Myocyte (in vitro differentiated cells): ENCODE measurements around the gene DMBX1. TPM values are rescaled to one million over a fixed set of nuclear protein-coding genes. Genes with fewer than 3 reads are reported as not detected.

Source experiments
- DNase-seq: peaks from one replicate; pipeline ENCODE4 v3.0.0-alpha.2; 2012; ENCODE audit warnings: low read depth
- total RNA-seq: library from RNA; depleted of rRNA; stranded (reverse); fragments of >200 nt; gene quantifications from 2 replicates; pipeline ENCODE4 v1.2.3, GENCODE V29; 2014

The DMBX1 gene
- total RNA-seq, 1 donor from 2014 or later = not detected

- no peak for DNase-seq
Measured at GRCh38 chr1:46525253-46525983, 35.8 kb downstream of the DMBX1 start.

DNA sequence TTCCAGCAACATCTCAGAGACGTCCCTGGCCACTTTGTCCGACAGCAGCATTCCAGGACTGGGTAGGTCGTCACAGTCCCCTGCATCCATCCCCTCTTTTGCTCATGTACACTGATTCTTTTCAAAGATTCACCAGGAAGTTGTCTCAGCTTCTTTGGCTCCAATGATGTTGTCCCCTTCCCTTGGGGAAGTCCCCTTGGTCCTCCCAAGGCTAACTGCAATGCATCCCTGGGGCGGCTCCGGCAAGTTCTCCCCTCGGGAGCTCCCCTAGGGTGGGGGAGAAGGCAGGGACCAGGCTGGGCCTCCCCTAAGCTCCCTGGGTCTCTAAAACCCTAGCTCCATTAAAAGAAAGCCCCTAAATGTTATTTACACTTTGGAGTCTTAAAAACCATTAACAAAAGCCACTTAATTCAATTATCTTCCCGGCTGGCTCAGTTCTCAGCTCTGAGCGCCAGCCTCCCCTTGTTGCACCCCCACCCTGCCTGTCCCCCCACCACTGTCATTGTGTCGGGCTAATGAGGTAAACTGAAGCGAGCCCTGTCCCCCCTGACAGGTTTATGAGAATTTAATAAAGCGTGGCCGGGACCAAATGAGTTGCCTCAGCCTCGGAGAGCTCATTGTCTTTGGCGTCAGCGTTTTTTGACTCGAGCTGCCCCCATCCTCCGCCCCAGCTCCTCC is 36.5 kb downstream of the DMBX1 start:
- DNase-seq = no peak

DNA sequence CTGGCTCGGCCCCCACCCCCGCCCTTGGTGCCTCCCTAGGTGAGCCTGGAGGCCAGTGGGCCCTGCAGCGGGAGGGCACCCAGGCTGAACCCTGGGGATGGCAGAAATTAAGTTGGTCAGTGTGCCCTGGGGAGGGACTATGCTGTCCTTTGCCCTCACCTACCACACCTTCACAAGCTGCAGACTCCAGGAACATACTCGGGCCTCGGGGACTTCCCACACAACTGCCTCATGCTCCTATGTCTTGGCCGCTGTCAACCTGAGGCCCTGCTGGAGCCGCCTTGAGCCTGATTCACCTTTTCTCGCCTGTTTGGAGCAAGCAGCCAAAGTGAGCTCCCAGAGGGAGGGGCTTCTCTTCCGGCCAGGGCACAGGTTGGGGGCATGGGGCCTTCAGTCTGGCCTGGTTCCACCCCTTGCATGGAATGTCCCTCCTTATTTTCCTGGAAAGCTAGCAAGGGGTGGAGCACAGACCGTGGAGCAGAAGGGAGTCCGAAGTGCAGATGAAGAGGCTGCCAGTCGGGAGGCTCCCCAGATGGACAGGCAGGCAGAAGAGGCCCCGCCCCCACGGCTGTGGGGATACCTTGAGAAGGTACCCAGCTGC is 37.2 kb downstream of the DMBX1 start:
- no peak for DNase-seq

- peak; percentile 81 for DNase-seq
Measured at GRCh38 chr1:46527474-46528296, 38.0 kb downstream of the DMBX1 start.

GRCh38 chr1:46528297-46528955 is 38.8 kb downstream of the DMBX1 start:
- DNase-seq = no peak

DNA sequence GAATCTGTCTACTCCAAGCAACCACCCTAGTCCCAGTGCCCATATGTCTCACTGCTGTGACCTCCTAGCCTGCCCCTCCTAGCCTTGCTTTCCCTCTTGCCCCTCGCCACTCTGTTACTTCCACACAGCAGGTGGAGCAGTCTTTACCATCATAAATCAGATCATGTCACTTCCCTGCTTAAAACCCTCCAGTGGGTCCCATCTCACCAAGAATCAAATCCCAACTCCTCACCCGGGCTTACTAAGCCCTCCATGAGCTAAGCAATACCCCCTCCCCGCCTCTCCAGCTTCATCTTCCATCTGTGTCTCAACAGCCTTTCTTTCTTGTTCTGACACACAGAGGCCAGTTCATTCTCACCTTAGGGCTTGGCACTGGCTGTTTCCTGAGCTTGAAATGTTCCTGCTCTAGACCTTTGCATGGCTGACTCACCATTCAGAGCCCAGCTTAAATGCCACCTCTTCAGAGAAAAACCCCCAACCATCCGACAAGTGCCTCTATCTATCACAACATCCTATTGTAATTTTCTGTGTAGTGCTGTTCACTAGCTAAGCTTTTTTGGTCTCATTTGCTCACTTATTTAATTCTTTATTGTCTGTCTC is 39.5 kb downstream of the DMBX1 start:
- no peak for DNase-seq

DNA sequence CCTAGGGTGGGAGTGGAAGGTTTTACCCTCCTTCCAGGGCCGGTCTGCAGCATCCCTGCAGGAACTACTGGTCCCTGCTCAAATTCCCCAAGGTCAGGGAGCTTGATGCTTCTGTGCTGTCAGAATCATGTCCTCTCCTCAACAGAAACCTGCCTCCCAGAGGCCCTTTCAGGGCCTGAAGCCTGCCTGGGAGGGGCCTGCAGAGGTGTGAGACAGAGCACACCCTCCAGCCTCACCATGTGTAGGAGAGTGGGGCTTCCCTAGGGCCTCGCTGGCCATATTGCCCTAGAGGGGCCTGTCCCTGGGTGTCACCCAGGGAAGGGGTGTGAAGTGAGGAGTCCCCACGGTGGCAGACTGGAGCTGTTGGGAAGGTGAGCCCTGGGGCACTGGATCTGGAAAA is 40.7 kb downstream of the DMBX1 start:
- no peak for DNase-seq

DNA sequence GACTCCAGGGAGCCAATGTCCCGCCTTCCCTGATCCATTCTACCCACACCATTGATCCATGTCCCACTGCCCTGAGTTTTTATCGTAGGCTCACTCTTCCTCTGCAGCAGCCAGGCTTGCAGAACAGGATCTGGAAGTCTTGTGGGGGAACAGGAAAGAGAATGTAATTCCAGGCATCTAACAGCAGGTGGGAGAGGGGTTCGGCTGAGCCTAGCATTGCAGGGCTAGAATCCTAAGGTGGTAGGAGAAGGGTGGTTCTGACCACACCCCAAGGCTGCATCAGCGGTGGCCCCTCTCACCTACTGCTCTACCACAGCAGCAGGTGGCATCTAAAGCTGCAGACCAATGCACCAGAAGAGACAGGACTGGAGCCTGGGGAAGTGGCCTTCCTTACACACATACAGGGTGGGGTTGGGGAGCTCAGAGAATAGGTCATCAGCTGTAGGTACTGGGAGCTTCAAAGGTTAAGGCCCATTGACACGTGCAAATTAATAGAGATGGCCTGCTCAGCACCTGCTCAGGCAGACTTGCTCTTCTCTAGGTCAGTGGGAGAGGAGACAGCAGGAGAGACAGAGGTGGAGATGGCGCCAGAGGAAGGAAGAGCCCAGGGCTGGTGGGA is 41.3 kb downstream of the DMBX1 start:
- no peak for DNase-seq

GRCh38 chr1:46532095-46532494 is 42.5 kb downstream of the DMBX1 start:
- DNase-seq = no peak

DNA sequence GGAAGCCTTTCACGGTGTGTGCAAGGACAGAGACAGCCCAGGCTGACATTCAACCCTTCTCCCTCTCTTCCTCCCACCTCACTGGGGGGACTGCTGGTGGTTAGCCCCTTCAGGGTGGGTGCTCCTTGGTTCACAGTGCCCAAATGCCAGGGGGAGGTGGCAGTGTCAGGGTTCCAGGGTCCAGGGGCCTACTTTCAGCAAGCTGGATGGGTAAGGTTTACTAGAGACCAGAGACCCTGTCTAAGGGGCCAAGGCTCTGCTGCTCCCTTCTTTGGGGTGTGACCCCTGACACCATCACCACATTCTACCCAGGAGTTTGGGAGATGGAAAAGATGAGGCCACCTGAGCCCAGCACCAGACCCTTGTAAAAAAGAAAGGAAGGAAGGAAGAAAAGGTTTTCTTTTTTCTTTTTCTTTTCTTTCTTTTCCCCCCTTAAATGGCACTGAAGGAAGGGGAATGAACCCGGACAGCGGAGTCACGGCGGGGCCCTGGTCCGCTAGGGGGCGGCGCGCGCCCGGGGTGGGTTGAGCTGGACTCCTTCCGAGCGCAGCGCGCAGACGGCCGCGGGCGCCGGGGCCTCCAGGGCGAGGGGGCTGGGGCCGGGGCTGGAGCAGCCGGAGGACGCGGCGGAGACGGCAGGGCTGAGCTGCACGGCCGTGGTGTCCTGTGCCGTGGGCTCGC is 43.0 kb downstream of the DMBX1 start:
- DNase-seq = peak; percentile 52

DNA sequence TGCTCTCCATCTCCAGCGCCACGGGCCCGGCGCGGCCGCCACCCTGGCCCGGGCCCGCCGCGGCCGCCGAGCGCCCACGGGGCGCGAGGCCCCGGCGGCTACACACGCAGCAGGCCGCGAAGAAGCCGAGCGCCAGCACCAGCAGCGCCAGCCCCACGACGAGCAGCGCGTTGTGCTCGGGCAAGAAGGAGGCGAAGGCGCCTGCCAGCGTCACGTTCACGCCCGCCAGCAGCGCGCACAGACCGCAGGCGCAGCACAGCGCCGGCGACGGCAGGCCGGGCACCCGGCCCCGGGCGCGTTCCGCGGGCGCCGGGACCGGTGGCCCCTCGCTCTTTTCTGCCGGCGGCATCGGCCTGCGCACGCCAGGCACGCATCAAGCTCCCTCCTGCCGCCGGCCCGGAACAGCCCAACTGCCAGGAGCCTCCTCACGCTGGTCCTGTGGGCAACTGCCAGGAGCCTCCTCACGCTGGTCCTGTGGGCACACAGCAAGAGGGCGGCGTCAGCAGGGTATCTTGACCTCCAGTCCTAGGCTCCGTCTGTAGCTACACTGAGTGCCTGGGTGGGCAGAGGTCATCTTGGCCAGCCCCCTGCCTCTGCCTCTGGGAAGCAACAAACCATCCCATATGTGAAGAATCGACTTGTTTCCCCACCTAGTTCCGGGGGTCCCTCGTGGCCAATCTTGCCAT is 43.7 kb downstream of the DMBX1 start:
- no peak for DNase-seq

DNA sequence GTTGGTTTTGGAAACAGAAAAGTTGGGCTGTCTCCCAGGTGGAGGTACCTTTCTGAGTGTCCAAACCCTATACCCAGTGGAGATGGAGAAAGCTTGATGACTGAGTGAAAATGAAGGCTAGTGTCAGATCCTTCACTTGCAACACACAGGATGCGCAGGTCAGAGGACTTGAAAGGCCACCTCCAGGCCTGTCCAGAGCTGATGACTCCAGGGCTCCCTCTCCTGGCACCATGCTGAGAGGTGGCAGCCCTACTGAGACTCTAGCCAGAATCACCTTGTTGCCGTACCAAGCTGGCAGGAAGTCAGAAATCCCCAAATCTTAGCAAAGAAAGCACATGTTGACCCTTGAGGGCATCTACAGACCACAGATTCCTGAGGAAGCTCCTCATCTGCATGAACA is 45.4 kb downstream of the DMBX1 start:
- DNase-seq = no peak

DNA sequence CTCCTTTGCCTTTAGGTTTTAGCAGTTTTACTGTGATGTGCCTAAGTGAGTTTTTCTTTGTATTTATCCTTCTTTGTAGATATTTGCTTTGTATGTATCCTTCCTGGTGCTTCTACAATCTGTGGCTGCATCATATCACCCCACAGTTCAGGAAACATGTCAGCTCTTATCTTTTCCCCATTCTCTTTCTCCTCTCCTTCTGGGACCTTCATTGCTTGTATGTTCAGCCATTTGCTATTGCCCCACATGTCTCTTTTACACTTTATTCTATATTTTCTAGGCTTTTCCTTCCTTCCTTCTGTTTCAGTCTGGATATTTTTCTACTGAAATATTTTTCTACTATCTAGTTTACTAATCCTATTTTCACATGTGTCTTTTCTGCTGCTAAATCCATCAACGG is 46.9 kb downstream of the DMBX1 start:
- DNase-seq = no peak

DNA sequence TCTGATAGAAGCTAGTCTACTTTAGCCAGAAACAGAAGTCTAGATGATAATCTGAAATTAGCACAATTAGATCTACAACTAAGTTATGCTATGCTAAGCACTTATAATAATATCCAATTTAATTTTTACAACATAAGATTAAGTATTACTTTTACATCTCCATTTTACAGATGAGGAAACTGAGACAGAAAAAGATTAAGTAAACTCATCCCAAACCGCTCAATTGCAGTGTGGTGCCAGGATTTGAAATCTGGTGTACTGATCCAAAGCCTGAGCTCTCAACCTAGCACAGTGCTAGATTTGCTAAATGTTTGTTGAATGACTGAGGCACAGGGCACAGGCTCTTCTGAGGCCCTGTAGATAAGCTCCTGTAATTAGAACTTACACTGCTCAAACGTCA is 48.0 kb downstream of the DMBX1 start:
- no peak for DNase-seq

GRCh38 chr1:46538147-46538546 is 48.5 kb downstream of the DMBX1 start:
- no peak for DNase-seq
